OCI-LY3 (cell line): ENCODE measurements around the gene OR2A1.
"Not testable (repeated sequence)": the region's sequence is repeated elsewhere in the genome, so short reads cannot be mapped to it uniquely, and the experiment has no call there.

ENCODE experiments used
- EZH2phosphoT487 ChIP-seq: fragments of 200-600 bp; shearing (Covaris generic); IDR thresholded peaks from 2 replicates; pipeline ENCODE4 v1.6.1; 2018; ENCODE audit warnings: antibody characterized with exemption, mixed run types, low read depth
- TF ChIP-seq, protein P1 (sequence below): fragments of 200-600, 300-600 bp; sonication (generic); IDR thresholded peaks from 2 replicates; pipeline ENCODE4 v1.5.1; 2014; ENCODE audit warnings: antibody characterized with exemption, low read length, low read depth

GRCh38 chr7:144323359-144323758, 11.1 kb downstream of the OR2A1 start:
- TF ChIP-seq, protein P1, sequence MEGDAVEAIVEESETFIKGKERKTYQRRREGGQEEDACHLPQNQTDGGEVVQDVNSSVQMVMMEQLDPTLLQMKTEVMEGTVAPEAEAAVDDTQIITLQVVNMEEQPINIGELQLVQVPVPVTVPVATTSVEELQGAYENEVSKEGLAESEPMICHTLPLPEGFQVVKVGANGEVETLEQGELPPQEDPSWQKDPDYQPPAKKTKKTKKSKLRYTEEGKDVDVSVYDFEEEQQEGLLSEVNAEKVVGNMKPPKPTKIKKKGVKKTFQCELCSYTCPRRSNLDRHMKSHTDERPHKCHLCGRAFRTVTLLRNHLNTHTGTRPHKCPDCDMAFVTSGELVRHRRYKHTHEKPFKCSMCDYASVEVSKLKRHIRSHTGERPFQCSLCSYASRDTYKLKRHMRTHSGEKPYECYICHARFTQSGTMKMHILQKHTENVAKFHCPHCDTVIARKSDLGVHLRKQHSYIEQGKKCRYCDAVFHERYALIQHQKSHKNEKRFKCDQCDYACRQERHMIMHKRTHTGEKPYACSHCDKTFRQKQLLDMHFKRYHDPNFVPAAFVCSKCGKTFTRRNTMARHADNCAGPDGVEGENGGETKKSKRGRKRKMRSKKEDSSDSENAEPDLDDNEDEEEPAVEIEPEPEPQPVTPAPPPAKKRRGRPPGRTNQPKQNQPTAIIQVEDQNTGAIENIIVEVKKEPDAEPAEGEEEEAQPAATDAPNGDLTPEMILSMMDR: not testable (repeated sequence)
- not testable (repeated sequence) for TF ChIP-seq EZH2phosphoT487
